COR-L47 (cell line): ENCODE data around the gene PRTFDC1.

Experiments
- DNase-seq: peaks from one replicate; lab custom pipeline; 2025; lab: John Stamatoyannopoulos, UW

The PRTFDC1 gene

DNA sequence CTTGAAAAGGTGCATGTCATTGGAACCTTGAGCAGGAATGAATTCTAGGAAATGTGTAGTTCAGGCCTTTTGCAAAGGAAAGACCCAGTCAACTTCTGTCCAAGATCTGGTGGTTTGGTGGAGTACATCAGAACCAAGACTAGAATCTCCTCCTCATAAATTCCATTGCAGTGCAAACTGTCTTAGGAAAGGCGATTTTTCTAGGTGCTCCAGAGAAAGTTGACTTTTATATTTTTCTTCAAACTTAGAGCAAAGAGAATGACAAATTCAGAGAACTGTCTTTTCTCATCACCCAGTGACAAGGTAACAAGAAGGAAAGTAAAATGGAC is 50.0 kb downstream of the PRTFDC1 start:
- no peak for DNase-seq

DNA sequence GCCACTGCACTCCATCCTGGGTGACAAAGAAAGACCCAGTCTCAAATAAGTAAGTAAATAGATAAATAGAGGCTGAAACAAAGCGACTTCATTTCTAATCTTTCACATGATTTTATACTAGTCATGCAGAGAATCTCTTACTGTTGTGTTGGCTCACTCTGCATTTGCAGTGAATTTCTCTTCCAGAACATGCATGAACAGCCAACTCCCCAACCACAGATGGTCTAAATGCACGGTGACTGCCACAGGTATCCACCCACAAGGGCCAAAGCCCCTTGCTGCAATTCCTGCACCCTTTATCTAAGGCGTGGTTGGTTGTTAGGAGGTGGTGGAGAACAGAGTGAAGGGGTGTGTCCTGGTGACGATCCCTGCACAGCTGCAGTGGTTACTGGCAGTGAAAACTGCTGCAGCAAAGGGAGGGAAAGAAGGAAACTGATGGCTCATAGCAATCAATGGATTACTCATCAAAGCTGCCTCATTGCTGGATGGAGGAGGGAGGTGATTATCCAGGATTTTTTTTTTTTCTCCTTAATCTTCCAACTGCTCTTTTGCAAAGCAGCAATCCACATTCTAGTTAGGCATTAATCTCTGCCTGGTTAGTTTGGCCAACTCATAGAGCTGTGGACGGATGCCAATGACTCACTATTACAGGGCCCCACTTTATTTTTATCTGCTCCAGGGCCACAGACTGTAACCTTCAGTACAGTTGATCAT is 50.6 kb downstream of the PRTFDC1 start:
- no peak for DNase-seq

DNA sequence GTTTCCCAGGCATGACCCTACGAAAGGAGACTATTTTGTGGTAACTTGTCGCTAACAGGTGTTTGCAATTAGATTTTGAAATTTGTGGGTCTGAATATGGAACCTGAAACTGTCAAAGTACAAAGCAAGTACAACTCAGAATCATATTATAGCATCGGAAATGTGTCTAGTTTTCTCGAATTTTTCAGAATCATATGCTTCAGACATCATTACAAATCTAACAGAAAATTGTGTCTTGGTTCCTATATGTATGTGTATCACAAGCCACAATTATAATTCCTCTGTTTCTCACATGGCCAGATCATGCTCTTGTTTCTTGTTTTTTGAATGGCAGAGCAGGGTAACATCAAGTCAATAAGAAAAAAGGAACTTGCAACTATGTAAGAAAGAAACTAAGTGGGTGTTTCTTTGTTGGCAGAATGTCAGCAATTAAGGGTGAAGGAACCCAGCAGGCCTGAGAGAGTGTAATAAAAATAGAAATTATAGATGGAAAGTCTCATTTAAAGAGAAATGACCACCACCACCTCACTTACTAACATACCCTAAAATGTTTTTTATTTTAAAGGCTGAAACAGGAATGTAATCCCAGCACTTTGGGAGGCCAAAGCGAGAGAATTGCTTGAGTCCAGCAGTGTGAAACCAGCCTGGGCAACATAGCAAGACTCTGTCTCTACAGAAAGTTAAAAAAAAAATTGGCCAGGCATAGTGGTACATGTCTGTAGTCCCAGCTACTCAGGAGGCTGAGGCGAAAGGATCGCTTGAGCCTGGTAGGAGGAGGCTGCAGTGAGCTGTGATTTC is 51.3 kb downstream of the PRTFDC1 start:
- DNase-seq: no peak

DNA sequence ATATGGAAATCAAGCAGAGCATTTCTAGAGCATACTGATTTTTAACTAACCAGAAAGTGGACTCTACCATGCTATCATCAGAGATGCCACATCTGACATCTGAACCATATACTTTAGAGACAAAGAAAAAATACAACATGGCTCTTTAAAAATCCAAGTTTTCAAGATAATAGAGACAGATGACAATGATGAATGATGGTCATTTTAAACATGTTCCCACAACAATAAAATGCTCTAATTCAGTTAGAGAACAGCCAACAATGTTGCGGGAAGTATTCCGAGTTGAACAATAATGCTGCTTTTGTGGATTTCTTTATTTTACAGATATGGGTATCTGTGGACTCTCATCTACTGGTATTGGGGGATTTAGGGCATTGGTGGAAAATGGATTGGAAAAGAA is 52.8 kb downstream of the PRTFDC1 start:
- no peak for DNase-seq

DNA sequence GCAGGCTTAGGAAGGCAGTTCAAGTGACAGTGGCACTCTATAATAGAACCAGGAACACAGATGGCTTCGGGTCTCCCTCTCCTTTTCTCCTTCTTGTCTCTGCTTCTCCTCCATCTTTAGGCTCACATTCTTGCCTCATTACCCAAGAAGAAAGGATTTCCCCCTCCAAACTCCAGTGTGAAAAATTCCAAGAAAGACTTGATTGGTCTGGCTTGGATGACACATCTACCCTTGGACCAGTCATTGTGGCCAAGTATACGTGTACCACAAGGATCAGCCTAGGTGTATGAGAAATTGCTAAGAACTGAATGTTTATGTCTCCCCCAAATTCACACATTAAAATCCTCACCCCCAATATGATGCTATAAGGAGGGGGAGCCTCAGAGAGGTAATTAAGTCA is 53.9 kb downstream of the PRTFDC1 start:
- no peak for DNase-seq

DNA sequence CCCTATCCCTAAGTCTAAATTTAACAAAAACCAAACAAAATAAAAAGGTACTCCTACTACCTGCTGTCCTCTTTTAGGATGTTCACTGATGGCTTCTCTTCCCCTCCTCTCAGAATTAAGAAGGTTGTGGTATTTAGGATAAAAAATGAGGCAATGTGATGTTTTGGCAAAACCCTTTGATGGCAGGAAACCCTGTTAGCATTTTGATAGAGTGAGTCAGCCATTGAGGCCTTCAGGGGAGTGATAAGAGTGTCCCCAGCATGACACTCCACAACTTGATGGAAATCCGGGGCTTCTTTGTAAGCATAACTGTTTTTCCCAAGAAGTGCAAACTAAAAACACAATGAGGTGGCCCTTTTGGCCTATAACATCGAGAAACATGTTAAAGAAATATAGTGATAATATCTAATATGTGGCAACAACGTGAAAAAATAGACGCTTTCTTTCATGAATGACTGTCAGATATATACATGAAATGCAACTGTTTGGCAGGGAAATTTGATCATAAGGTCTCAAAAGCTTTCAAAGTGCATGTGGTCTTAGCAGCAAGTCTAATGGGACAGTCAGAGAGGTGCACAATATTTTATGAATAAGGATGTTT is 55.0 kb downstream of the PRTFDC1 start:
- no peak for DNase-seq

DNA sequence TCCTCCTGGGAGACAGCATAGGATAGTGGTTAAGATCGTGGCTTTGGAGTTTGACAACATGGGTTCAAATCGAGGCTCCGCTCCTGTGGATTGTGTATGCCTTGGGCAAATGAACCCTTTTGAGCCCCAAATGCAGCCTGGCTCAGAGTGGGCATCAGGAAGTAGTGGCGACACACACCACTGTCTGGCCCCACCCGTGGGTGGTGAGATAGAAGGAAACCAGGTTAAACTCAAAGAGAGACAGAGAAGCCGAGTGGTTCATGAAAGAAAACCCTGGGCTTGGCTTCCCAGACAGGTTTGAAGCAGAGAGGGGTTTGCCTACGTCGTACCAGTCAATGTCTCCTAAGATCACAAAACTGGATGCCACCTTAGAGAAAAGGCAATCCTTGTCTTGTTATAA is 57.7 kb downstream of the PRTFDC1 start:
- no peak for DNase-seq

DNA sequence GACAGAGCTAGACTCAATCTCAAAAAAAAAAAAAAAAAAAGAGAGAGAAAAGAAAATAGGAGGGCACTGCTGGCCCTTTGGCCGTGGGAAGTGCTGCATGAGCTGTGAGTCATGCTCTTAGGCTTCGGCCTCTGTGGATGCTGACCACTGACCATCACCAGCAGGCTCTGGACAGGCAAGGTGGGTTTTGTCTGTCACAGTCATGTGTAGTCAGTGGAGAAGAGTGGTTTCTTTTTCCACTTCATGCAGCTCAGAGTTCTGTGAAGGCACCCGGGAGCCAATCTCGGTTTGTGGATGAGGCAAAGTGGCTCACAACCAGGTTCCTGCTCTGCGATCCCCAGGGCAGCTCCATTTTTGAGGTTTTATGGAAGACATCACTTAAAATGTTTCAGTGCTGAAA is 58.1 kb downstream of the PRTFDC1 start:
- DNase-seq: no peak

DNA sequence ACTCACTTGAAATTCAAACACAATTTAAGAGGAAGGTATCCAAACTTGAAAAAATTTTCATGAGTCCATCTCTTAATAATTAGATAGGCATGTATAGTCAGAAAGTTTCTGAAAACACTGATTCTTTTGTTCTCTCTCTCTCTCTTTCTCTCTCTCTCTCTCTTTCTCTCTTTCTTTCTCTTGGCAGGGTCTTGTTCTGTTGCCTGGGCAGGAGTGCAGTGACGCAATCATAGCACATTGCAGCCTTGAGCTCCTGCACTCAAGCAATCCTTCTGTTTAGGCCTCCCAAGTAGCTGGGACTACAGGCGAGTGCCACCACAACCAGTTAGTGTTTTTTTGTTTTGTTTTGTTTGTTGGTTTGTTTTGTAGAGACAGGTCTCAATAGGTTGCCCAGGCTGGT is 59.3 kb downstream of the PRTFDC1 start:
- no peak for DNase-seq

DNA sequence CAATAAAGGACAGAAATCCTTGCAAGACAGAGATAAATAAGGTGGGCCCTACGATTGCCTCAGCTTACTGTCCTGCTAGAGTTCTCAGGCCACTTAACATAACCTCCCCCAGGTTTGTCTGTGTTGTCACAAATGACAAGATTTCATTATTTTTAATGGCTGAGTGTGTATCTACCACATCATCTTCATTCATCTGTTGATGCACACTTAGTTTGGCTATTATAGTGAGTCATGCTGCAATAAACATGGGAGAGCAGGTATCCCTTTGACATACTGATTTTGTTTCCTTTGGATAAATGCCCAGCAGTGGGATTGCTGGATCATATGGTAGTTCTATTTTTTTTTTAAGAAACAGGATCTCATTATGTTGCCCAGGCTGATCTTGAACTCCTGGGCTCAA is 60.6 kb downstream of the PRTFDC1 start:
- peak; percentile 9 for DNase-seq

DNA sequence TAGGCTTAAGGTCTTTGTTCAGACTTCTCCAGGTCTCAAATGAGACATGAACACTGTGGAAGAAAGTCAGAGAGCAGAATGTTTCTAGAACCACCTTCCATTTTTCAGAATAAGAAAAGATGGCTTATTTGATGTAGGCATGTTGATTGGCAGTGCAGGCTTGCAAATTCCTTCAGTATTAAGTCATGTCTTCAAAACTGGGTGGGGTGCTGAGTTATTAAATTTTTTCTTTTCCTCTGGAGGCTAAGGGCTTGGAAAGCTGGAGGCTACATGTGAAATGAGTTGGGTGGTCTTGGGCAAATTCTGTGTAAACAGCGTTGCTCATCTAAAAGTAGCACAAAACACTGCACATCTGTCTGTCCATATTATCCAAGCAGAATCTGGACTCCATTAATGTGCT is 62.8 kb downstream of the PRTFDC1 start:
- DNase-seq: no peak

DNA sequence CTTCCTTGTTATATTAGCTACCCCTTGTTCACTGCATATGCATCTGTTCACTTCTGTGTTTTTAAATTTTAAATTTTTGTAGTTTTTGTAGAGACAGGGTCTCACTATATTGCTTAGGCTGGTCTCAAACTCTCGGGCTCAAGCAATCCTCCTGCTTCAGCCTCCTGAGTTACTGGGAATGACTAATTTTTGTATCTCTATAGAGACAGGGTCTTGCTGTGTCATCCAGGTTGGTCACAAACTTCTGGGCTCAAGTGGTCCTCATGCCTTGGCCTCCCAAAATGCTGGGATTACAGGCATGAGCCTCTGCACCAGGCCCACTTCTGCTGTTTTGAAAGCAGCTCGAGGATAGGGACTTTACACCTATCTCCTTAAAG is 64.6 kb downstream of the PRTFDC1 start:
- no peak for DNase-seq

DNA sequence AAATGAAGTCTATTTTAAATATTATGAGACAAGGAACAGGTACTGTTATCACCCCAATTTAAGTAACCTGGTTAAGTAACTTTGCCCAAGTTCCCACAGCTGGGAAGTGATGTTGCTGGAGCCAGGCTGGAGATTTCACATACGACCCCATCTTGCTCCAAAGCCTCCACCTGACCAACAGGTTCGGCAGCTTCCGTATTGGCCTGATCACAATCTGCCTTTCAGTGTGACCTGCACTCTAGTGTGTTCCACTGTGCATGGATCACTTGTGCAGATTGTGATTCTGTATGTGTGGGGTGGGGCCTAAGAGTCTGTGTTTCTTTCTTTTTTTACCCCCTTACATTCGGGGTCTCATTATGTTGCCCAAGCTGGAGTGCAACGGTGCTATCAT is 66.1 kb downstream of the PRTFDC1 start:
- no peak for DNase-seq

DNA sequence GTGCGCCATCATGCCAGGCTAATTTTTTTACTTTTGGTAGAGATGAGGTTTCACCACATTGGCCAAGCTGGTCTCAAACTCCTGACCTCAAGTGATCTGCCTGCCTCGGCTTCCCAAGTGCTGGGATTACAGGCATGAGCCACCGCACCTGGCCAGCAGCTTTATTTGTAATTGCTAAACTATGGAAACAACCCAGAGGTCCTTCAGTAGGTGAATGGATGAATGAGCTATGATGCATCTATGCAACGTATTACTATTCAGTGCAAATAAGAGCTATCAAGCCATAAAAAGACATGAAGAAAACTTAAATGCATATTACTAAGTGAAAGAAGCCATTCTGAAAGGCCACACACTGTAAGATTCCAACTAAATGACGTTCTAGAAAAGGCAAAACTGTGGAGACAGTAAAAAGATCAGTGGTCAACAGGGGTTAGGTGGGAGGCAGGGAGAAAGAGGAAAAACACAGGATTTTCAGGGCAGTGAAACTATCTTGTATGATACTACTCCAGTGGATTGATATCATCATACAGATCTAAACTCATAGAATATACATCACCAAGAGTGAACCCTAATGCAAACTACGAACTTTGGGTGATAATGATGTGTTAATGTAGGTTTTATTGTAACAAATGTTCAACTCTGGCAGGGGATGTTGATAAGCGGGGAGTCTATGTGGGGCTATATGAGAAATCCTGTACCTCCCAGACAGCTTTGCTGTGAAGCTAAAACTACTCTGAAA is 66.7 kb downstream of the PRTFDC1 start:
- no peak for DNase-seq

DNA sequence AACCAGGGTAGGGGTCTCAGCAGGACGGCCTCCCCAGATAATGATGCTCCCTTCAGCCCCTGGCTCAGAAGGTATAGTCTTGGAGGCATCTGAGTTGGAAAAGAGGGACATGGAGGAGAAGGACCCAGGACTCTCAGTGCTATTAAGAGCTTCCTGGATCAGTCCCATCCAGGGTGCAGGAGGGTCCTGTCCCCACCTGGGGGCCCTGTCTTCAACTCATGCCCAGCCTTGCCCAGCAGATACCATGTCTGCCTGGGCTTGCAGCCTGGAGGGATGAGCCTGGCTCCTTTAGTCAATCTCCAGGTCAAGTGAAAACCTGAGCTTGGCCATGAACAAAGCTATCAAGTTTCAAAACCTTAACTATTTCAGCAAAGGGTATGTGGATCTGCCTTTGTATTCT is 67.6 kb downstream of the PRTFDC1 start:
- DNase-seq: no peak

DNA sequence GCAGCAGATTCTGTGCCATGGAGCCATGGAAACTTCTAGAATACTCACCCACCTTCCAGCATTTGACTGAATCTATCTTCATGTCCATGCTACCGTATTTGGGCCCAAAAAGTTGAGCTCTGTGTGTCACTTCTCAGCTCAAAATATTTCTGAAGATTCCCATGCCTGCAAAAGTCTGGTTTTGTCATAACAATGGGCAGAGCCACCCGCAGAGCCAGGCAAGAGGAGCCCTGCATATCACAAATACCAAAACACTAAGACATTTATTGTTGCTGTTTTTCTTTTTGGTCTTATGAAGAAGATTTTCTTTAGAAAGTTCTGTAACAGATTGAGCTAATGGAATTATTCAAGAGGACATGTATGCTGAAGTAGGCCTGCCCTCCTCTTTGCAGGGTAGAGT is 68.1 kb downstream of the PRTFDC1 start:
- no peak for DNase-seq

DNA sequence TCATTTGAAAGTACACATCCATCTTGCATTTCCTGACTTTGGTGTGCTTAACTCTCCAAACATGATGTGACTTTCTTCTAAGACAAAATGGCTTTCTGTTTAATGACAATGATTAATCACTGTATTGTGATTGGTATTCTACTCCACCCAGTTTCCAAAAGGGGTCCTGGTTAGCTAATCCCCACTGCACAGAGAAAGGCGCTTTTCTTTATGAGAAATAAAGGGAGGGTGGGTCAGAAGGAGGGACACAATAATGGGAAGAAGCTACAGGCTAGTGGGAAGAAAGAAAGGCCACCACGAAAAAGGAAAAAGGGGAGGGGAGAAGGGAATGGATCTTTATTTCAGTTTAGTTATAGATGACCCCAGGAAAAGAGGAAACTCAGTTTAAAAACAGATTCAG is 69.2 kb downstream of the PRTFDC1 start:
- DNase-seq: no peak

DNA sequence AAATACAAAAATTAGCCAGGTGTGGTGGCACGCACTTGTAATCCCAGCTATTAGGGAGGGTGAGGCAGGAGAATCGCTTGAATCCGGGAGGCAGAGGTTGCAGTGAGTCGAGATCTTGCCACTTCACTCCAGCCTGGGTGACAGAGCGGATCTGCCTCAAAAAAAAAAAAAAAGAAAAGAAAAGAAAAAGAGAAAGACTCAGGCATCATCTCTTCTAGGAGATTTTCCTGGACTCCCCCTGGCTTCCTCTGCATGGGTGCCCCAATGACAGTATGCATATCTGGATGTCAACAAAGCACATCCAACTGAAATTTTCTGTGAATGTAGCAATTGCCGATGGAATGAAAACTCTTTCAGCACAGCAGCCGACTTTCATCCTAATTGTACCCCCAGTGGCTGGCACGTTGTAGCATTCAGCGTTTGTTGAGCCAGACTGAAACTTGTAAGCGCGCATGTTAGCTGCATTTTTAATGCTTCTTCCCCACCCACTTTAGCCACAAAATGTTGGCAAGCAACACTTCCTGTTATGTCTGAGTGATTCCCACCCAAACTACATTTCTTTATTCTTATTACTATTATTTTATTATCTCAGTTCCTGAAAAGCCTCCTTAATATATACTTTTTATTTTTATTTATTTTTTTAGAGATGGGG is 70.2 kb downstream of the PRTFDC1 start:
- DNase-seq: no peak

DNA sequence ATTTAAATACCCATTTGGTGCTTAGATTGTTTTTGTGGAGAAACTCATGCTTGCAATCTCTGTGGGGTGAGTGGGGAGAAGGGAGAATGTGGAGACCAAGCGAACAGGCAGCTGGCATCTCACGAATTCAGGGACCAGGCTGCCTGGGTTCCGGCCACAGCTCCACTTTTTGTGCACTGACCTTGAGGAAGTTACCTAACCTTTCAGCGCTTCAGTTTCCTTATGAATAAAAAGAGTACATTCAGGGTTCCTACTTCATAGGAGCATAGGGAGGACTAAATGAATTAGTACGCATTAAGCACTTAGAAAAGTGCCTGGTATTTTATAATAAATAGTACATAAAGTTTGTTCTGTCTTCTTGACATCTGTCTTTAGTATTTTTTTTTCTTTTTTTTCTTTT is 72.5 kb downstream of the PRTFDC1 start:
- no peak for DNase-seq

DNA sequence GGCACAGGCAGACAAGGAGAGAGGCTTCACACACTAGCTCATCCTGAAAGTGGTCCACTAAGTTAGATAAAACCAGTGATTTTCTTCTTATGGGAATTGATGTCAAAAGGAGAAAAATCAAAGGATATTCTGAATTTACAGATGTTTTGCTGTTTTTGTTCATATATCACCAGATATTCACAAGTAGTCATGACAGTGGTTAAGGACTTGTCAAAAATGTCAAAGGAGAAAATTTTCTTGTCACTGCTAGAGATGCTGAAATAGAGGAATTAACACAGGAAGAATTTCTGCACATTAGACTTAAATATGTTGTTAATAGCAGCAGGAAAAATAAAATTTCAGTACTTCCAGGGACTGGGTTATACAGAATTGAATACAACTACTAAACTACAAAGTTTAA is 78.3 kb downstream of the PRTFDC1 start:
- DNase-seq: no peak

DNA sequence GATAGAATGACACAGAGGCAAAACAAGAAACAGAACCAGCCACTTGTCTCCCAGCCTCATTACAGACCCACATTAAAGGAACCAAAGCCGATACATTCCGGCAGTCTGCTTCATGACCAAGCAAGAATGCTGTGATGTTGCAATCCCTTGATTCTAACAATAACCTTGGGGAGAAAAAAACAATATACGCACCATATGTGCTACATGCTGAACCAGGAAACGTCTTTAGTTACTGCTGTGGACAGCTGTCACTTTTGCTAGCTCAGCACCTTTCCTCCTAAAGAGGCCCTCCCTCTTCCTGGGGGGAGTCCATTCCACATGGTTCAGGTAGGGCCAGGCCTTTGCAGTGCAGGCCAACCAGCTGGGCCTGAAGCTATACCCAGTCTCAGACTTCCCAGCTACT is 79.1 kb downstream of the PRTFDC1 start:
- DNase-seq: no peak

DNA sequence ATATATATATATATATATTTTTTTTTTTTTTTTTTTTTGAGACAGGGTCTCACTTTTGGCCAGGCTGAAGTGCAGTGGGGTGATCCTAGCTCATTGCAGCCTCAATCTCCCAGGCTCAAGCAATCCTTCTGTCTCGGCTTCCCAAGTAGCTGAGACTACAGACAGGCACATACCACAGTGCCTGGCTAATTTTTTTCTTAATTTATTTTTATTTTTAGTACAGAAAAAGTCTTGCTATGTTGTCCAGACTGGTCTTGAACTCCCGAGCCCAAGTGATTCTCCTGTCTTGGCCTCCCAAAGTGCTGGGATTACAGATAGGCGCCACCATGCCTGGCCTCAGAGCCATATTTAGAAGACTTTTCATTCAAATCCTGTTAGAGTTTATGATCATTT is 79.6 kb downstream of the PRTFDC1 start:
- no peak for DNase-seq
